ENCODE results near the gene ZNF766. TPM values are rescaled to one million over a fixed set of nuclear protein-coding genes. Genes with fewer than 3 reads are reported as not detected.

The ZNF766 gene
- total and polyA plus RNA-seq, 2 of the 13 experiments (the other 11 are each of a cell fraction or from before 2014, with no cell fraction given): 5.2 to 10.3 TPM

DNA sequence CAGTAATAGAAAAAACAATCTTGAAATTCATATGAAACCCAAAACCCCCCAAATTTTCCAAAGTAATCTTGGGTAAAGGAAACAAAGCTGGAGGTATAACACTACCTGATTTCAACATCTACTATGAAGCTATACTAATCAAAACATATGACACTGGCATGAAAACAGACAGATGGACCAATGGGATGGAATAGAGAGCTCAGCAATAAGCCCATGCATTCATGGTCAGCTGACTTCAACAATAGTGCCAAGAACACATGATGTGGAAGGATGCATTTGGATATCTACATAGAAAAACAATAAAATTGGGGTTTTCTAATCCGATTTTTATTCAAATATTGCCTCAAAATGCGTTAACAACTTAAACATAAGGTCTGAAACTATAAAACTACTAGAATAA lies 32.2 kb upstream of the ZNF766 start:
- POLR2A ChIA-PET: no interaction called here
- in situ Hi-C loops (cut with HindIII; ENCODE audit: extremely low pct_ligation_motif_present, low pct_unique_long_range_greater_than_20kb): loop anchor here (10.0 kb wide), 1 partner anchor 102 kb away; the partner anchor contains the start of gene ZNF616
- TF ChIP-seq ZNF672 (CRISPR knock-in tag; IDR thresholded peaks at IDR 0.05) (no peak), BORCS8-MEF2B (CRISPR knock-in tag; IDR thresholded peaks at IDR 0.05) (no peak)
- Histone ChIP-seq H4K20me1 (ENCODE audit: insufficient read depth, low read length) (no peaks in the 10 kb centered on the region), H3K27me3 (ENCODE audit: control insufficient read depth in 1 of 2, insufficient read depth in 2 of 2, low read length in 2 of 2) (no peaks in the 10 kb centered on the region), H3K4me3 (replicated peaks in 1 of 3; ENCODE audit: insufficient read depth in 1 of 3, low read depth in 2 of 3, low read length in 3 of 3) (no peak overlapping the region), H3K79me2 (ENCODE audit: insufficient read depth, low read length) (no peaks in the 10 kb centered on the region), H3K9me3 (ENCODE audit: low read length) (no peaks in the 10 kb centered on the region), H3K9ac (ENCODE audit: insufficient read depth, low read depth, low read length) (no peak overlapping the region), H3K27ac (ENCODE audit: extremely low read length, insufficient read depth, low read length) (no peak overlapping the region), H3K4me2 (ENCODE audit: low read depth, low read length) (no peak overlapping the region), H3K36me3 (replicated peaks in 1 of 2; ENCODE audit: control insufficient read depth in 1 of 2, insufficient read depth in 2 of 2, low read length in 2 of 2) (no peaks in the 10 kb centered on the region), H3K4me1 (ENCODE audit: insufficient read depth, low read length) (peaks cover 10% of the 10 kb centered on the region), H2AFZ (ENCODE audit: low read length) (no peak overlapping the region)
- no peak for DNase-seq (ENCODE audit: low spot score)
- 9% methylated on average over 2 of the region's 2 CpGs for WGBS (ENCODE audit: low lambda C conversion rate)
- CTCF ChIA-PET (ENCODE audit: low intra/inter-chr PET ratio, low total read pairs): interaction anchor here (1.0 to 2.6 kb wide), 2 partner anchors 98 to 459 kb away, joined by 3 to 17 read pairs; partner anchors contain the start of gene ZNF616
- no TSS peak for BruUV-seq (replicated peaks)
- no peak for FAIRE-seq
- no peak for ATAC-seq
- intact Hi-C loops (cut with micrococcal nuclease; ENCODE audit: unreplicated experiment): loop anchor here (1.0 to 10.0 kb wide), 3 partner anchors 45 to 762 kb away; partner anchors contain the start of genes CEACAM18, PPP2R1A and ZNF616

GRCh38 chr19:52237771-52238400 lies 31.5 kb upstream of the ZNF766 start:
- no peak overlapping the region for H3K9ac ChIP-seq (ENCODE audit: insufficient read depth, low read depth, low read length)
- DNase-seq (ENCODE audit: low spot score) (peak; percentile 52), FAIRE-seq (peak; percentile 93), ATAC-seq (peak; percentile 66)
- H3K79me2 ChIP-seq (ENCODE audit: insufficient read depth, low read length): no peaks in the 10 kb centered on the region
- no peak overlapping the region for H2AFZ ChIP-seq (ENCODE audit: low read length)
- H3K4me1 ChIP-seq (ENCODE audit: insufficient read depth, low read length): peaks cover 10% of the 10 kb centered on the region
- H3K4me2 ChIP-seq (ENCODE audit: low read depth, low read length): no peak overlapping the region
- H3K36me3 ChIP-seq (replicated peaks in 1 of 2; ENCODE audit: control insufficient read depth in 1 of 2, insufficient read depth in 2 of 2, low read length in 2 of 2): no peaks in the 10 kb centered on the region
- H3K27me3 ChIP-seq (ENCODE audit: control insufficient read depth in 1 of 2, insufficient read depth in 2 of 2, low read length in 2 of 2): no peaks in the 10 kb centered on the region
- POLR2A ChIA-PET: no interaction called here
- no peak overlapping the region for H3K27ac ChIP-seq (ENCODE audit: extremely low read length, insufficient read depth, low read length)
- WGBS (ENCODE audit: low lambda C conversion rate): 7% methylated on average over 8 of the region's 8 CpGs
- intact Hi-C loops (cut with micrococcal nuclease; ENCODE audit: unreplicated experiment): loop anchor here (1.0 to 10.0 kb wide), 3 partner anchors 46 to 763 kb away; partner anchors contain the start of genes CEACAM18, PPP2R1A and ZNF616
- BruUV-seq (replicated peaks): no TSS peak
- H3K4me3 ChIP-seq (replicated peaks in 1 of 3; ENCODE audit: insufficient read depth in 1 of 3, low read depth in 2 of 3, low read length in 3 of 3): no peak overlapping the region
- in situ Hi-C loops (cut with HindIII; ENCODE audit: extremely low pct_ligation_motif_present, low pct_unique_long_range_greater_than_20kb): loop anchor here (10.0 kb wide), 1 partner anchor 103 kb away; the partner anchor contains the start of gene ZNF616
- CTCF ChIA-PET (ENCODE audit: low intra/inter-chr PET ratio, low total read pairs): interaction anchor here (1.0 to 2.6 kb wide), 2 partner anchors 99 to 460 kb away, joined by 3 to 17 read pairs; partner anchors contain the start of gene ZNF616
- no peaks in the 10 kb centered on the region for H3K9me3 ChIP-seq (ENCODE audit: low read length)
- no peaks in the 10 kb centered on the region for H4K20me1 ChIP-seq (ENCODE audit: insufficient read depth, low read length)
- 0 out of 2 replicates have a peak, but pooled peaks have one; percentile 24 for TF ChIP-seq IRF2 (CRISPR knock-in tag; IDR thresholded peaks at IDR 0.05)
- TF ChIP-seq, protein P1, sequence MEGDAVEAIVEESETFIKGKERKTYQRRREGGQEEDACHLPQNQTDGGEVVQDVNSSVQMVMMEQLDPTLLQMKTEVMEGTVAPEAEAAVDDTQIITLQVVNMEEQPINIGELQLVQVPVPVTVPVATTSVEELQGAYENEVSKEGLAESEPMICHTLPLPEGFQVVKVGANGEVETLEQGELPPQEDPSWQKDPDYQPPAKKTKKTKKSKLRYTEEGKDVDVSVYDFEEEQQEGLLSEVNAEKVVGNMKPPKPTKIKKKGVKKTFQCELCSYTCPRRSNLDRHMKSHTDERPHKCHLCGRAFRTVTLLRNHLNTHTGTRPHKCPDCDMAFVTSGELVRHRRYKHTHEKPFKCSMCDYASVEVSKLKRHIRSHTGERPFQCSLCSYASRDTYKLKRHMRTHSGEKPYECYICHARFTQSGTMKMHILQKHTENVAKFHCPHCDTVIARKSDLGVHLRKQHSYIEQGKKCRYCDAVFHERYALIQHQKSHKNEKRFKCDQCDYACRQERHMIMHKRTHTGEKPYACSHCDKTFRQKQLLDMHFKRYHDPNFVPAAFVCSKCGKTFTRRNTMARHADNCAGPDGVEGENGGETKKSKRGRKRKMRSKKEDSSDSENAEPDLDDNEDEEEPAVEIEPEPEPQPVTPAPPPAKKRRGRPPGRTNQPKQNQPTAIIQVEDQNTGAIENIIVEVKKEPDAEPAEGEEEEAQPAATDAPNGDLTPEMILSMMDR (CRISPR knock-in tag; IDR thresholded peaks at IDR 0.05): peak; percentile 85
- TF ChIP-seq SAP130 (CRISPR knock-in tag; IDR thresholded peaks at IDR 0.05; ENCODE audit: low read depth): peak; percentile 44; the same call in 1 of the 2 replicates
- TF ChIP-seq TERF1 (CRISPR knock-in tag; IDR thresholded peaks at IDR 0.05): no peak
- TF ChIP-seq RAD21 (CRISPR knock-in tag; IDR thresholded peaks at IDR 0.05): peak; percentile 69
- peak; percentile 78 for TF ChIP-seq SMC3 (IDR thresholded peaks at IDR 0.05; ENCODE audit: low read length)
- no peak for TF ChIP-seq HNF4A (CRISPR knock-in tag; IDR thresholded peaks at IDR 0.05)
- no peak for TF ChIP-seq ZNF607 (CRISPR knock-in tag; IDR thresholded peaks at IDR 0.05; ENCODE audit: borderline replicate concordance)
- 0 out of 2 replicates have a peak, but pooled peaks have one; percentile 14 for TF ChIP-seq MIER3 (CRISPR knock-in tag; IDR thresholded peaks at IDR 0.05; ENCODE audit: borderline replicate concordance)
- peak in 1 of 2 experiments; percentile 31; a peak in 1 of 4 replicates for TF ChIP-seq HMGXB4 (CRISPR knock-in tag; IDR thresholded peaks at IDR 0.05; ENCODE audit: borderline replicate concordance in 1 of 2, low read depth in 1 of 2)
